Stimulated activated CD4-positive, alpha-beta T cell treated with anti-CD3 and anti-CD28 coated beads, TNF-alpha, amount 100 ng/mL, for 4 hours (primary cell): Measurements from ENCODE around the gene CCL22.

Experiments used
- DNase-seq, 3 experiments: peaks; one replicate each; pipeline ENCODE4 v3.0.0-alpha.2; 2020; ENCODE audit warnings: low read depth in 3 of 3

CCL22 gene

GRCh38 chr16:57376313-57376818, 17.8 kb downstream of the CCL22 start:
- DNase-seq: no peak

GRCh38 chr16:57377080-57377841, 18.7 kb downstream of the CCL22 start:
- no peak for DNase-seq

- DNase-seq: no peak
Measured at GRCh38 chr16:57379579-57379978, 21.0 kb downstream of the CCL22 start.

GRCh38 chr16:57380671-57381462, 22.3 kb downstream of the CCL22 start:
- DNase-seq: no peak

GRCh38 chr16:57381791-57382534, 23.4 kb downstream of the CCL22 start:
- no peak for DNase-seq

GRCh38 chr16:57382535-57383275, 24.1 kb downstream of the CCL22 start:
- no peak for DNase-seq

GRCh38 chr16:57383276-57384247, 25.0 kb downstream of the CCL22 start:
- DNase-seq: no peak

- no peak for DNase-seq
Measured at GRCh38 chr16:57384248-57385070, 25.9 kb downstream of the CCL22 start.

- DNase-seq: no peak
Measured at GRCh38 chr16:57385083-57385482, 26.5 kb downstream of the CCL22 start.

GRCh38 chr16:57386381-57386951, 27.9 kb downstream of the CCL22 start:
- no peak for DNase-seq

GRCh38 chr16:57387598-57388354, 29.2 kb downstream of the CCL22 start:
- DNase-seq: no peak

GRCh38 chr16:57388359-57389086, 29.9 kb downstream of the CCL22 start:
- DNase-seq: no peak

GRCh38 chr16:57389087-57389468, 30.5 kb downstream of the CCL22 start:
- no peak for DNase-seq

GRCh38 chr16:57390636-57391295, 32.2 kb downstream of the CCL22 start:
- no peak for DNase-seq

- DNase-seq: no peak
Measured at GRCh38 chr16:57391300-57391699, 32.7 kb downstream of the CCL22 start.

- no peak for DNase-seq
Measured at GRCh38 chr16:57391708-57392107, 33.1 kb downstream of the CCL22 start.

GRCh38 chr16:57392694-57393093, 34.1 kb downstream of the CCL22 start:
- DNase-seq: no peak
